IMR-90 (cell line): Measurements from ENCODE around the gene SURF1.

Source experiments
- CHD1 ChIP-seq: IDR thresholded peaks from 2 replicates; pipeline ENCODE4 v1.6.1; 2012; ENCODE audit warnings: low read depth, low read length, improper control_type of control experiment
- CTCF ChIP-seq: conservative IDR thresholded peaks from 2 replicates; pipeline ENCODE4 v1.5.1; 2012; ENCODE audit warnings: mild to moderate bottlenecking, low read depth, low read length, improper control_type of control experiment
- FOS ChIP-seq: fragments of 150-350 bp; IDR thresholded peaks from 2 replicates; pipeline ENCODE4 v1.6.1; 2016; ENCODE audit warnings: low read depth, low read length
- MAZ ChIP-seq: IDR thresholded peaks from 2 replicates; pipeline ENCODE4 v1.6.1; 2012; ENCODE audit warnings: low read depth, mild to moderate bottlenecking, low read length, improper control_type of control experiment, moderate library complexity, borderline replicate concordance
- NFE2L2 ChIP-seq: fragments of 150-350 bp; IDR thresholded peaks from 2 replicates; pipeline ENCODE4 v1.6.1; 2016; ENCODE audit warnings: low read depth, mild to moderate bottlenecking, low read length
- POLR2A ChIP-seq: IDR thresholded peaks from 2 replicates; pipeline ENCODE4 v1.6.1; 2012; ENCODE audit warnings: mild to moderate bottlenecking, low read depth, low read length
- RCOR1 ChIP-seq: IDR thresholded peaks from 2 replicates; pipeline ENCODE4 v1.6.1; 2012; ENCODE audit warnings: mild to moderate bottlenecking, low read length, improper control_type of control experiment; ENCODE audit not compliant: insufficient replicate concordance

GRCh38 chr9:133309608-133310007 lies 46.7 kb downstream of the SURF1 start:
- TF ChIP-seq CTCF (no peak), POLR2A (no peak), RCOR1 (no peak), FOS (no peak), NFE2L2 (no peak), MAZ (no peak), CHD1 (no peak)
